Coronary artery (tissue), 2 donors: ENCODE data around the gene SEZ6L.

ENCODE experiments used
- DNase-seq: peaks from one replicate; pipeline ENCODE4 v3.0.0-alpha.2; 2017; ENCODE audit warnings: low spot score
- H3K27ac ChIP-seq, 2 donors: fragments of 200-600 bp; sonication (generic); one replicate each; pipeline ENCODE4 v1.5.1; 2016 to 2019
- H3K4me3 ChIP-seq: fragments of 200-600 bp; sonication (generic); 2 replicates; pipeline ENCODE4 v1.5.1; 2016; ENCODE audit warnings: mild to moderate bottlenecking, moderate library complexity
- CTCF ChIP-seq: fragments of 200-600 bp; sonication (generic); IDR thresholded peaks from one replicate; pipeline ENCODE4 v1.5.1; 2019; ENCODE audit warnings: antibody characterized with exemption

Gene SEZ6L

GRCh38 chr22:26382782-26383181 lies 213.5 kb downstream of the SEZ6L start:
- Histone ChIP-seq H3K27ac (no peak overlapping the region), H3K4me3 (no peak overlapping the region)
- no peak for TF ChIP-seq CTCF
- DNase-seq, result no peak

DNA sequence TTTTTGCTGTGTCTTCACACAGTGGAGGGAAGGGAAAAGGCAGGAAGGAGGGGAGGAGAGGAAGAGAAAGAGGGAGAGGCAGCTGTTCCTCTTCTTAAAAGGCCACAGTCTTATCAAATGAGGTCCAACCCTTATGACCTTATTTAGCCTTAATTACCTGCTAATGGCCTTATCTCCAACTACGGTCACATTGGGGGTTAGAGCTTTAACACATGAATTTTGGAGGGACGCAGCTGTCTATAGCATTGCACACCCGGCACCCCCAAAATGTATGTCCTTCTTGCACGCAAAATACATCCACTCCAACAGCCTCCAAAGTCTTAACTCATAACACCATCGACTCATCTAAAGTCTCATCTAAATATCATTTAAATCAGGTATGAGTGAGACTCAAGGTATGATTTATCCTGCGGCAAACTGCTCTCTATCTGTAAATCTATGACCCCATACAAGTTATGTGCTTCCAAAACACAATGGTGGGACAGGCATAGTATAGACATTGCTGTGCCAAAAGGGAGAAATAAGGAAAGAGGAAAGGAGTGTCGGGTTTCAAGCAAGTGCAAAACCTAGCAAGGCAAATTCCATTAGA lies 214.8 kb downstream of the SEZ6L start:
- H3K27ac ChIP-seq, result no peak overlapping the region

DNA sequence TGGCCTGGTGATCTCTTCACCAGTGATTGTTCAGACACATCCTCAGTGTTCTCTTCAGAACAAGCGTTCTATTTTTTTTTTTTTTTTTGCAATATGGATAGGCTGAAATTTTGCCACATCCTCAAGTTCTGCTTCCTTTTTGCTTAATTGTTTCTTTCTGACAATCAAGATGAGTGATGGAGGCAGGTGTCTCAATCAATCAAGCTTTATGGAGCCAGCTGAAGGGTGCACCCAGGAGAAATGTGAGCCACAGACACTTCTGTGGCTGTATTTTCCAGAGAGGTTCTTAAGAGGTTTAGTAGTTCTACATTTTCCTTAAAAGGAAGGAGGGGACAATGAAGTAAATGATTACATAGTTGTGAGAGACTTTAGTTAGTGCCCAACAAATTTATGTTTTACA lies 215.9 kb downstream of the SEZ6L start:
- DNase-seq, result no peak
- Histone ChIP-seq H3K4me3 (no peak overlapping the region), H3K27ac (no peak overlapping the region)
- no peak for TF ChIP-seq CTCF

More for the DNA sequence above, 214.8 kb downstream of the SEZ6L start:
- no peak for TF ChIP-seq CTCF
- no peak for DNase-seq
- H3K4me3 ChIP-seq, result no peak overlapping the region

GRCh38 chr22:26389125-26389524 lies 219.9 kb downstream of the SEZ6L start:
- no peak for TF ChIP-seq CTCF
- no peak overlapping the region for H3K4me3 ChIP-seq
- H3K27ac ChIP-seq, result no peak overlapping the region
- DNase-seq, result no peak

DNA sequence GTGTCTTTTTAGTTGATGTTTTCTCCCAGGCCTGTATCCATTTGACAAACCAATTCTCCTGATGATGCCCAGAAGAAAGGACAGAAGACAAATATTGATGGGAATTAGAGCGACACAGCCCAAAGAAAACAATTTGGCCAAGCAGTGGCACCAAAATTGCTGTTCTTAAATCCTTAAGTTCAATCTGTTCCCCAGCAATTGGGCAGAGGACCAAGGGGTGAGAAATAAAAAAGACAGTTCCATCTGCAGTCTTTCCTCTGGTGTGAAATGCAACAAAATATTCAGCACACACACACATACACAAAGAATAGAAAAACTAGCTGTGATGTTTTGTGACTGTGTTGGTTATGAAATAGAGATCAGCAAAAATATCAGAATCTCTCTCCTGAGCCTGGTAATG lies 221.8 kb downstream of the SEZ6L start:
- Histone ChIP-seq H3K4me3 (no peak overlapping the region), H3K27ac (no peak overlapping the region)
- no peak for TF ChIP-seq CTCF
- DNase-seq, result no peak

DNA sequence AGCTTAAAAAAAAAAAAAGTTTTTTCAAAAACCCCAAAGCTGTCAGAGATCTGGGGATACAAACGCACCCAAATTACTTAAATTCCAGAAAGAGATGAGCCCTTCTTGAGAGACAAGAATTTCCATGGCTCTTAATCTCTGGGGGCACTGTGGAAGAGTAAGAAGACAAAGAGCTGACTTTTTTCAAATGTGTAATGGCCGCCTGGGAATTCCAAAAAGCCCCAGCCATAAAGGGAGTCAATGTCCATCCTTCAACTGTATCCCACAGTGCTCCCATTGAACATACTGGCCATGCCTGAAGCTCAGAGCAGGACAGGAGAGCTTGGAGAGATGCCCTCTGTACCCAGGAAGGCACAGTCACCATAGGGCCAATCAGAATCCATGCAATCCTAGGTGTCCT lies 222.4 kb downstream of the SEZ6L start:
- no peak overlapping the region for H3K4me3 ChIP-seq
- no peak for TF ChIP-seq CTCF
- no peak overlapping the region for H3K27ac ChIP-seq
- no peak for DNase-seq

- no peak overlapping the region for H3K27ac ChIP-seq
- DNase-seq, result no peak
- TF ChIP-seq CTCF, result no peak
- H3K4me3 ChIP-seq, result no peak overlapping the region
These were observed 224.7 kb downstream of the SEZ6L start for GRCh38 chr22:26393929-26394328.
